Measurements from ENCODE around the gene SGTA. TPM values are rescaled to one million over a fixed set of nuclear protein-coding genes. Genes with fewer than 3 reads are reported as not detected.

SGTA gene
- total and polyA plus RNA-seq, 2 of the 13 experiments (the other 11 are each of a cell fraction or from before 2014, with no cell fraction given), result 43.9 to 47.4 TPM

- TF ChIP-seq FOSL2 (CRISPR knock-in tag; IDR thresholded peaks at IDR 0.05) (peak; percentile 25; the same call in 1 of the 2 replicates), NR2F6 (IDR thresholded peaks at IDR 0.05) (no peak), NR2F6 (CRISPR knock-in tag; IDR thresholded peaks at IDR 0.05) (0 out of 2 replicates have a peak, but pooled peaks have one; percentile 26), TEAD2 (CRISPR knock-in tag; IDR thresholded peaks at IDR 0.05) (no peak), ZNF17 (CRISPR knock-in tag; IDR thresholded peaks at IDR 0.05) (no peak), FOXP1 (IDR thresholded peaks at IDR 0.05) (peak; percentile 77), FOXP1 (CRISPR knock-in tag; IDR thresholded peaks at IDR 0.05) (peak; percentile 93), PBX2 (CRISPR knock-in tag; IDR thresholded peaks at IDR 0.05) (peak; percentile 49), ZNF670 (CRISPR knock-in tag; IDR thresholded peaks at IDR 0.05; ENCODE audit: borderline replicate concordance) (no peak), ZNF839 (CRISPR knock-in tag; IDR thresholded peaks at IDR 0.05; ENCODE audit: borderline replicate concordance) (no peak), DBP (CRISPR knock-in tag; IDR thresholded peaks at IDR 0.05; ENCODE audit: not compliant biosample characterization) (no peak), ZNF121 (CRISPR knock-in tag; IDR thresholded peaks at IDR 0.05) (peak; percentile 52; the same call in 1 of the 2 replicates), EED (CRISPR knock-in tag; IDR thresholded peaks at IDR 0.05) (no peak), HNF4A (CRISPR knock-in tag; IDR thresholded peaks at IDR 0.05) (peak; percentile 37; the same call in 1 of the 2 replicates), NFRKB (IDR thresholded peaks at IDR 0.05) (no peak), KLF15 (CRISPR knock-in tag; IDR thresholded peaks at IDR 0.05; ENCODE audit: borderline replicate concordance) (no peak), FIP1L1 (IDR thresholded peaks at IDR 0.05; ENCODE audit: borderline replicate concordance, insufficient read depth, low read depth, low read length) (no peak), ZIK1 (CRISPR knock-in tag; IDR thresholded peaks at IDR 0.05; ENCODE audit: borderline replicate concordance, low read depth) (no peak)
Observed at GRCh38 chr19:2744113-2744512, 39.0 kb downstream of the SGTA start (continued).

All from HepG2 (cell line).